Measurements from ENCODE around the gene NAGS.
"Not testable (repeated sequence)": the region's sequence is repeated elsewhere in the genome, so short reads cannot be mapped to it uniquely, and the experiment has no call there.

DNA sequence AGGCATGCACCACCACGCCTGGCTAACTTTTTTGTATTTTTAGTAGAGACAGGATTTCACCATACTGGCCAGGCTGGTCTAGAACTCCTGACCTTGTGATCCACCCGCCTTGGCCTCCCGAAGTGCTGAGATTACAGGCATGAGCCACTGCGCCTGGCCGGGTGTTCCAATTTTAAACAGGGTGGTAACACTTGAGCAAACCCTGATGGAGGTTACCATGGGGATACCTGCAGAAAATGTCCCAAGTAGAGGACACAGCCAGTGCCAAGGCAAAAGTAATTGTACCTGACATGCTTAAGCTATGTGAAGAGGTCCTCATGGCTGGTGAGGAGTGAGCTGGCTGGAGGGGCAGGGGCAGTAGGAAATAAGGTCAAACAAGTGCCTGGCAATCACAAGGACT lies 7.2 kb upstream of the NAGS start:
- TF ChIP-seq, protein P1, sequence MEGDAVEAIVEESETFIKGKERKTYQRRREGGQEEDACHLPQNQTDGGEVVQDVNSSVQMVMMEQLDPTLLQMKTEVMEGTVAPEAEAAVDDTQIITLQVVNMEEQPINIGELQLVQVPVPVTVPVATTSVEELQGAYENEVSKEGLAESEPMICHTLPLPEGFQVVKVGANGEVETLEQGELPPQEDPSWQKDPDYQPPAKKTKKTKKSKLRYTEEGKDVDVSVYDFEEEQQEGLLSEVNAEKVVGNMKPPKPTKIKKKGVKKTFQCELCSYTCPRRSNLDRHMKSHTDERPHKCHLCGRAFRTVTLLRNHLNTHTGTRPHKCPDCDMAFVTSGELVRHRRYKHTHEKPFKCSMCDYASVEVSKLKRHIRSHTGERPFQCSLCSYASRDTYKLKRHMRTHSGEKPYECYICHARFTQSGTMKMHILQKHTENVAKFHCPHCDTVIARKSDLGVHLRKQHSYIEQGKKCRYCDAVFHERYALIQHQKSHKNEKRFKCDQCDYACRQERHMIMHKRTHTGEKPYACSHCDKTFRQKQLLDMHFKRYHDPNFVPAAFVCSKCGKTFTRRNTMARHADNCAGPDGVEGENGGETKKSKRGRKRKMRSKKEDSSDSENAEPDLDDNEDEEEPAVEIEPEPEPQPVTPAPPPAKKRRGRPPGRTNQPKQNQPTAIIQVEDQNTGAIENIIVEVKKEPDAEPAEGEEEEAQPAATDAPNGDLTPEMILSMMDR (IDR thresholded peaks at IDR 0.05): not testable (repeated sequence)
- not testable (repeated sequence) for TF ChIP-seq POLR2A (IDR thresholded peaks at IDR 0.05)
